Uterus (tissue), 2 donors: ENCODE measurements around the gene OTOA.

ENCODE experiments used
- CTCF ChIP-seq, 4 experiments: fragments of 200-600 bp in 2 of 4; fragments of 450-650 bp in 2 of 4; sonication (generic) in 2 of 4; IDR thresholded peaks; one replicate each; pipeline ENCODE4 v1.5.1; 2016 to 2019; ENCODE audit warnings: antibody characterized with exemption in 4 of 4, mild to moderate bottlenecking in 2 of 4, moderate library complexity in 1 of 4
- POLR2A ChIP-seq, 2 donors: fragments of 450-650 bp; IDR thresholded peaks; one replicate each; pipeline ENCODE4 v1.6.1; 2016; ENCODE audit warnings: antibody characterized with exemption in 2 of 2, mild to moderate bottlenecking in 1 of 2, moderate library complexity in 1 of 2

GRCh38 chr16:21641916-21642315 lies 21.9 kb upstream of the OTOA start:
- TF ChIP-seq CTCF (IDR thresholded peaks at IDR 0.05) = no peak
- TF ChIP-seq POLR2A (IDR thresholded peaks at IDR 0.05) = no peak
